ENCODE measurements around the gene YOD1.

GRCh38 chr1:207019161-207019560 lies 31.8 kb downstream of the YOD1 start:
- TF ChIP-seq CTCF (IDR thresholded peaks at IDR 0.05; ENCODE audit: extremely low read depth in 1 of 2, insufficient read depth in 1 of 2, low read depth in 1 of 2, low read length in 2 of 2) = no peak
- no peak for TF ChIP-seq POLR2A (IDR thresholded peaks at IDR 0.05; ENCODE audit: low read depth, low read length)
- TF ChIP-seq EZH2 (IDR thresholded peaks at IDR 0.05; ENCODE audit: borderline replicate concordance, low read depth, low read length, severe bottlenecking) = no peak
- no peak for TF ChIP-seq POLR2AphosphoS5 (IDR thresholded peaks at IDR 0.05; ENCODE audit: insufficient read depth, low read depth, low read length)
- TF ChIP-seq MAX (IDR thresholded peaks at IDR 0.05; ENCODE audit: insufficient read depth, insufficient read length) = no peak
- TF ChIP-seq JUN (IDR thresholded peaks at IDR 0.05; ENCODE audit: borderline replicate concordance, insufficient read depth, insufficient read length, low read depth) = no peak
- no peak for TF ChIP-seq GATA2 (IDR thresholded peaks at IDR 0.05; ENCODE audit: insufficient read depth, insufficient read length, low read depth, low read length)
